ENCODE measurements around the gene ACOXL.

- TF ChIP-seq CTCF (IDR thresholded peaks at IDR 0.05) (no peak), POLR2A (IDR thresholded peaks at IDR 0.05) (no peak)
These were observed 172.8 kb downstream of the ACOXL start for GRCh38 chr2:110905217-110905616.
